HCT116 (cell line): ENCODE measurements around the gene CHD2.

Experiments
- CEBPB ChIP-seq: IDR thresholded peaks from 2 replicates; pipeline ENCODE4 v1.6.1; 2012; ENCODE audit warnings: low read depth
- JUND ChIP-seq: IDR thresholded peaks from 2 replicates; pipeline ENCODE4 v1.6.1; 2012
- POLR2A ChIP-seq: IDR thresholded peaks from 2 replicates; pipeline ENCODE4 v1.7.0; 2011; ENCODE audit warnings: borderline replicate concordance; ENCODE audit not compliant: insufficient read depth, insufficient read length; ENCODE audit errors: extremely low read depth
- YY1 ChIP-seq: IDR thresholded peaks from 2 replicates; pipeline ENCODE4 v1.6.1; 2011; ENCODE audit warnings: low read length, low read depth, moderate library complexity, mild to moderate bottlenecking; ENCODE audit not compliant: insufficient replicate concordance; ENCODE audit errors: extremely low read depth
- TF ChIP-seq, protein P1 (sequence below), 3 experiments: fragments of 200-600 bp in 1 of 3; sonication (generic) in 1 of 3; IDR thresholded peaks in 2 of 3; conservative IDR thresholded peaks in 1 of 3; 2 replicates each; pipeline ENCODE4 v1.5.1; 2012 to 2017; ENCODE audit warnings: low read depth in 2 of 3, low read length in 2 of 3, antibody characterized with exemption in 1 of 3, borderline replicate concordance in 1 of 3, control low read depth in 1 of 3, mild to moderate bottlenecking in 1 of 3, mixed read lengths in 1 of 3, mixed run types in 1 of 3, moderate library complexity in 1 of 3; ENCODE audit not compliant: insufficient read depth in 1 of 3

DNA sequence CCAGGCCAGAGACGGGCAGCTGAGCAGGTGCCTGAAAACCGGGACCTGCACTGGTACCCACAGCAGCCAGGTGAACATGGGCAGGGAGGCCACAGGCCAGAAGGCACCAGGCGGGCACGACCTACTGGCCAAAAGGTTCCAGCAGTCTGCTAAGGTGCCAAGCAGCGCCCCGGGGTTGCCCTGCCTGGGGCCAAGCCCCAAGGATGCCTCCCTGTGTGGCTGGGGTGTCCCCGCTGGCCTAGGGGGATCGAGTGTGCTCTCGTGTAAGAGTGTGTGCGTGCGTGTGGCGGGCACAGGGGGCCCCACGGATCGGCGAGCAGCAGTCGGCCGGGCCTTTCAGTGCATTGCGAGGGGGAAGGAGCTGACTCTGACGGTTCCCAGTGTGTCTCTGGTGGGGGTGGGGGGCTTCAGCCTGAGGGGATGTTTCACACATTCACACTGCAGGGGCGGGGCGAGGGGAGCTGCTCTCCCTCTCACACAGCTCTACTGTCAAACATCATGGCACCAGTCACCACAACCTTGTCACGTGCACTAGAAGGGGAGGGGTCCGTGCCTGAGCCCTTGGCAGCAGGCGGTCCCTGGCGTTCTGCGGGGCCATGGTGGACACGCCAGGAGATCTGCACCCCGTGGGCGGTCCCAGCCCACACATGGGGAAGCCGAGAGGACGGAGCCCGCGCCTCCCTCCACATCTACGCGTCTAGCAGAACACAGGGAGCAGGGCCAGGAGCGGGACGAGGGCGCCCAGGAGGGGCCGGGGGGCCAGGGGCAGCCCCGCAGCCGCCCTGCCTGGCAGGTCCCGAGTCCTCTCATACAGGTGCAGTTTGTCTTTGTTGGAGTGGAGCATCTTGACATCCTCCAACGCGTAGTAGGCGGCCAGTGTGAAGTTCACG is 144.4 kb downstream of the CHD2 start:
- TF ChIP-seq, protein P1, sequence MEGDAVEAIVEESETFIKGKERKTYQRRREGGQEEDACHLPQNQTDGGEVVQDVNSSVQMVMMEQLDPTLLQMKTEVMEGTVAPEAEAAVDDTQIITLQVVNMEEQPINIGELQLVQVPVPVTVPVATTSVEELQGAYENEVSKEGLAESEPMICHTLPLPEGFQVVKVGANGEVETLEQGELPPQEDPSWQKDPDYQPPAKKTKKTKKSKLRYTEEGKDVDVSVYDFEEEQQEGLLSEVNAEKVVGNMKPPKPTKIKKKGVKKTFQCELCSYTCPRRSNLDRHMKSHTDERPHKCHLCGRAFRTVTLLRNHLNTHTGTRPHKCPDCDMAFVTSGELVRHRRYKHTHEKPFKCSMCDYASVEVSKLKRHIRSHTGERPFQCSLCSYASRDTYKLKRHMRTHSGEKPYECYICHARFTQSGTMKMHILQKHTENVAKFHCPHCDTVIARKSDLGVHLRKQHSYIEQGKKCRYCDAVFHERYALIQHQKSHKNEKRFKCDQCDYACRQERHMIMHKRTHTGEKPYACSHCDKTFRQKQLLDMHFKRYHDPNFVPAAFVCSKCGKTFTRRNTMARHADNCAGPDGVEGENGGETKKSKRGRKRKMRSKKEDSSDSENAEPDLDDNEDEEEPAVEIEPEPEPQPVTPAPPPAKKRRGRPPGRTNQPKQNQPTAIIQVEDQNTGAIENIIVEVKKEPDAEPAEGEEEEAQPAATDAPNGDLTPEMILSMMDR (IDR thresholded peaks at IDR 0.05 in 2 of 3, conservative IDR thresholded peaks at IDR 0.05 in 1 of 3; ENCODE audit: borderline replicate concordance in 1 of 3, insufficient read depth in 1 of 3, low read depth in 2 of 3, low read length in 2 of 3), result no peak
- TF ChIP-seq CEBPB (no peak), JUND (no peak), YY1 (no peak), POLR2A (no peak)
